ENCODE measurements around the gene PRUNE2.

GRCh38 chr9:76709020-76709419 is 196.9 kb downstream of the PRUNE2 start:
- no peak for TF ChIP-seq CTCF (IDR thresholded peaks at IDR 0.05)
- no peak for TF ChIP-seq POLR2A (IDR thresholded peaks at IDR 0.05)

All from Peyer's patch (tissue), 4 donors.